A549 (cell line): ENCODE data around the gene ALDH4A1. TPM values are rescaled to one million over a fixed set of nuclear protein-coding genes. Genes with fewer than 3 reads are reported as not detected.

Experiments used
- ATAC-seq, 2 experiments: fragments of 200-7000 bp in 1 of 2; fragments of >200 bp in 1 of 2; cut with Nextera tagmentation in 1 of 2; cut with Tn5 transposase in 1 of 2; 3 replicates each; pipeline versions ENCODE4 v1.8.0 to v1.9.1; 2018 to 2020; ENCODE audit warnings: mild to moderate bottlenecking in 1 of 2, moderate library complexity in 1 of 2
- CTCF ChIA-PET: fragments of 300-600 bp; sonication (Branson Sonifier 250); formaldehyde crosslinking; extraction: SDS; loops from one replicate; lab custom pipeline; 2021; ENCODE audit warnings: antibody characterized with exemption, inconsistent platforms; lab: Yijun Ruan, JAX
- POLR2A ChIA-PET: fragments of 350-600 bp; formaldehyde crosslinking; extraction: SDS; loops from one replicate; lab custom pipeline; 2021; ENCODE audit warnings: antibody characterized with exemption, inconsistent platforms; lab: Yijun Ruan, JAX
- DNase-seq, 2 experiments: peaks; one replicate each; pipeline versions ENCODE4 v3.0.0 to v3.0.0-alpha.2; 2011 to 2016; ENCODE audit warnings: low read depth in 1 of 2, low spot score in 1 of 2
- FAIRE-seq: peaks from 2 replicates; lab custom pipeline; 2011; peaks lifted over from hg19 to GRCh38; lab: Jason Lieb, UNC
- H3K27ac ChIP-seq, 2 experiments: fragments of >200 bp; sonication (Bioruptor Twin); formaldehyde crosslinking; 3 replicates each; pipeline ENCODE4 v1.5.1; 2016 to 2017
- H3K4me1 ChIP-seq: fragments of >200 bp; sonication (Bioruptor Twin); formaldehyde crosslinking; 3 replicates; pipeline ENCODE4 v1.6.1; 2016
- H3K4me2 ChIP-seq: fragments of >200 bp; sonication (Bioruptor Twin); formaldehyde crosslinking; 3 replicates; pipeline ENCODE4 v1.6.1; 2016
- H3K4me3 ChIP-seq: fragments of >200 bp; sonication (Bioruptor Twin); formaldehyde crosslinking; 3 replicates; pipeline ENCODE4 v1.5.1; 2016
- H3K9me3 ChIP-seq: fragments of >200 bp; sonication (Bioruptor Twin); formaldehyde crosslinking; 3 replicates; pipeline ENCODE4 v1.6.1; 2016
- ATOH8 ChIP-seq: fragments of 250-450 bp; sonication (Bioruptor Pico); IDR thresholded peaks from 2 replicates; pipeline ENCODE4 v1.5.0; 2020; ENCODE audit warnings: low read depth, mild to moderate bottlenecking, moderate library complexity
- CBX8 ChIP-seq: fragments of 200-600 bp; sonication (generic); IDR thresholded peaks from 2 replicates; pipeline ENCODE4 v1.6.1; 2016
- CEBPB ChIP-seq, 2 experiments: fragments of >200 bp in 1 of 2; sonication (Bioruptor Twin) in 1 of 2; formaldehyde crosslinking in 1 of 2; IDR thresholded peaks; 2 replicates each; pipeline ENCODE4 v1.6.1; 2012 to 2016
- CHD2 ChIP-seq: fragments of 150-350 bp; IDR thresholded peaks from 2 replicates; pipeline ENCODE4 v1.6.1; 2014; ENCODE audit warnings: low read length; ENCODE audit not compliant: partially characterized antibody
- CHD4 ChIP-seq: fragments of 200-600 bp; sonication (generic); IDR thresholded peaks from 2 replicates; pipeline ENCODE4 v1.6.1; 2016; ENCODE audit warnings: antibody characterized with exemption, mild to moderate bottlenecking, borderline replicate concordance
- CTCF ChIP-seq: fragments of >200 bp; sonication (Bioruptor Twin); formaldehyde crosslinking; IDR thresholded peaks from 3 replicates; pipeline ENCODE4 v1.5.1; 2016
- ELK1 ChIP-seq: fragments of 150-350 bp; IDR thresholded peaks from 2 replicates; pipeline ENCODE4 v1.6.1; 2014; ENCODE audit warnings: low read depth, mild to moderate bottlenecking, low read length
- EP300 ChIP-seq, 2 experiments: fragments of >200 bp; sonication (Bioruptor Twin); formaldehyde crosslinking; IDR thresholded peaks; 2 replicates in 1 of 2; 3 replicates in 1 of 2; pipeline ENCODE4 v1.6.1; 2016 to 2017
- ESRRA ChIP-seq: fragments of 150-350 bp; IDR thresholded peaks from 2 replicates; pipeline ENCODE4 v1.6.1; 2014; ENCODE audit warnings: mild to moderate bottlenecking, low read length, borderline replicate concordance
- FOSL2 ChIP-seq, 2 experiments: fragments of 450-650 bp in 1 of 2; fragments of >200 bp in 1 of 2; sonication (Bioruptor Twin) in 1 of 2; formaldehyde crosslinking; IDR thresholded peaks; 2 replicates each; pipeline versions ENCODE4 v1.5.0 to v1.6.1; 2016 to 2020; ENCODE audit warnings: mild to moderate bottlenecking in 1 of 2, moderate library complexity in 1 of 2
- HDAC2 ChIP-seq: fragments of 200-600 bp; sonication (generic); IDR thresholded peaks from 2 replicates; pipeline ENCODE4 v1.6.1; 2016
- HES2 ChIP-seq: fragments of >200 bp; sonication (Bioruptor Twin); formaldehyde crosslinking; IDR thresholded peaks from 2 replicates; pipeline ENCODE4 v1.6.1; 2016
- HOXA7 ChIP-seq: fragments of 250-450 bp; sonication (Bioruptor Pico); IDR thresholded peaks from 2 replicates; pipeline ENCODE4 v1.5.0; 2020; ENCODE audit warnings: mild to moderate bottlenecking, moderate library complexity
- KDM1A ChIP-seq: fragments of 200-600 bp; sonication (generic); IDR thresholded peaks from 2 replicates; pipeline ENCODE4 v1.6.1; 2016; ENCODE audit warnings: low read depth, mild to moderate bottlenecking
- NR3C1 ChIP-seq: fragments of >200 bp; sonication (Bioruptor Twin); formaldehyde crosslinking; IDR thresholded peaks from 3 replicates; pipeline ENCODE4 v1.6.1; 2017
- PBX3 ChIP-seq: IDR thresholded peaks from 2 replicates; pipeline ENCODE4 v1.6.1; 2012
- POLR2A ChIP-seq: IDR thresholded peaks from 2 replicates; pipeline ENCODE4 v1.6.1; 2012; ENCODE audit warnings: mild to moderate bottlenecking, low read length
- RNF2 ChIP-seq: fragments of 200-600 bp; sonication (generic); IDR thresholded peaks from 2 replicates; pipeline ENCODE4 v1.6.1; 2016; ENCODE audit warnings: low read depth, mild to moderate bottlenecking, antibody characterized with exemption, moderate library complexity, borderline replicate concordance
- SREBF2 ChIP-seq: fragments of 450-650 bp; IDR thresholded peaks from 2 replicates; pipeline ENCODE4 v1.6.1; 2014; ENCODE audit warnings: mild to moderate bottlenecking, moderate library complexity
- TP53 ChIP-seq: fragments of 250-450 bp; sonication (Bioruptor Pico); IDR thresholded peaks from 2 replicates; pipeline ENCODE4 v1.5.0; 2021; ENCODE audit warnings: mild to moderate bottlenecking, moderate library complexity
- USF2 ChIP-seq: fragments of 450-650 bp; IDR thresholded peaks from 2 replicates; pipeline ENCODE4 v1.6.1; 2014; ENCODE audit warnings: antibody characterized with exemption
- WGBS: methylation state at CpG from one replicate; pipeline ENCODE4 v1.1.6; 2017; ENCODE audit errors: missing lambda C conversion rate; 5-methylcytosine and 5-hydroxymethylcytosine counted together
- polyA plus RNA-seq, 4 experiments: library from polyadenylated mRNA; depleted of rRNA in 3 of 4; stranded (reverse); fragments of >200 nt; fragmentation: RNase III in 1 of 4; extraction: RNeasy Plus Mini Kit Qiagen cat#74134 plus additional on column Dnase treatment in 1 of 4; gene quantifications; 2 replicates in 3 of 4; 3 replicates in 1 of 4; pipeline ENCODE4 v1.2.3, GENCODE V29; 2011 to 2017

The ALDH4A1 gene
- polyA plus RNA-seq, 2 of the 4 experiments (the other 2 are of a cell fraction), result 9.4 to 15.4 TPM

- Histone ChIP-seq H3K27ac (peak overlapping the region; percentile 23 to 91), H3K9me3 (no peaks in the 10 kb centered on the region), H3K4me1 (peaks cover 83% of the 10 kb centered on the region), H3K4me2 (peak overlapping the region; percentile 93; the same call in 2 of the 3 replicates), H3K4me3 (no peak overlapping the region)
- DNase-seq (no peak), ATAC-seq (no peak), FAIRE-seq (no peak)
- CTCF ChIA-PET, result interaction anchor here (0.6 to 4.4 kb wide), 3 partner anchors 9 to 62 kb away, joined by 3 to 23 read pairs (median 10); no protein-coding TSS in a partner anchor
- TF ChIP-seq CHD2 (no peak), FOSL2 (IDR thresholded peaks at IDR 0.05) (no peak), FOSL2 (CRISPR knock-in tag; IDR thresholded peaks at IDR 0.05) (no peak), RNF2 (no peak), HDAC2 (0 out of 2 replicates have a peak, but pooled peaks have one; percentile 60), ELK1 (no peak), POLR2A (no peak), KDM1A (peak; percentile 62; the same call in 1 of the 2 replicates), ATOH8 (no peak), CTCF (no peak), TP53 (no peak), EP300 (IDR thresholded peaks at IDR 0.05) (no peak), SREBF2 (no peak), USF2 (peak; percentile 54; the same call in 1 of the 2 replicates), HES2 (no peak), CHD4 (peak; percentile 83), PBX3 (no peak), NR3C1 (no peak), CEBPB (IDR thresholded peaks at IDR 0.05) (no peak), ESRRA (no peak), HOXA7 (no peak), CBX8 (no peak)
- POLR2A ChIA-PET, result no interaction called here
- WGBS, result 70% methylated on average over 15 of the region's 15 CpGs
Observed at GRCh38 chr1:18946550-18947381, 44.4 kb upstream of the ALDH4A1 start.
